ENCODE measurements around the gene MTA3.
"Not testable (repeated sequence)": the region's sequence is repeated elsewhere in the genome, so short reads cannot be mapped to it uniquely, and the experiment has no call there.

MTA3 gene

GRCh38 chr2:42568401-42569115 lies at the start of gene MTA3:
TSS of gene MTA3 (plus strand) at chr2:42568632. CDS start at chr2:42568746, 114 bp downstream.
- in situ Hi-C loops (cut with MboI; ENCODE audit: low sequenced_read_pairs): no loop called here

GRCh38 chr2:42519624-42520023 lies 48.8 kb upstream of the MTA3 start:
- in situ Hi-C loops (cut with MboI; ENCODE audit: low sequenced_read_pairs): no loop called here

GRCh38 chr2:42522035-42522434 lies 46.4 kb upstream of the MTA3 start:
- in situ Hi-C loops (cut with MboI; ENCODE audit: low sequenced_read_pairs): no loop called here

- in situ Hi-C loops (cut with MboI; ENCODE audit: low sequenced_read_pairs): no loop called here
Observed at GRCh38 chr2:42523341-42523740, 45.1 kb upstream of the MTA3 start.

- in situ Hi-C loops (cut with MboI; ENCODE audit: low sequenced_read_pairs): no loop called here
Observed at GRCh38 chr2:42532397-42532796, 36.0 kb upstream of the MTA3 start.

- in situ Hi-C loops (cut with MboI; ENCODE audit: low sequenced_read_pairs): no loop called here
Observed at GRCh38 chr2:42537493-42537892, 30.9 kb upstream of the MTA3 start.

- in situ Hi-C loops (cut with MboI; ENCODE audit: low sequenced_read_pairs): no loop called here
Observed at GRCh38 chr2:42542871-42543270, 25.6 kb upstream of the MTA3 start.

GRCh38 chr2:42545023-42545721 lies 23.3 kb upstream of the MTA3 start:
- in situ Hi-C loops (cut with MboI; ENCODE audit: low sequenced_read_pairs): no loop called here

- in situ Hi-C loops (cut with MboI; ENCODE audit: low sequenced_read_pairs): no loop called here
Observed at GRCh38 chr2:42545841-42546390, 22.5 kb upstream of the MTA3 start.

- in situ Hi-C loops (cut with MboI; ENCODE audit: low sequenced_read_pairs): no loop called here
Observed at GRCh38 chr2:42547014-42547413, 21.4 kb upstream of the MTA3 start.

- in situ Hi-C loops (cut with MboI; ENCODE audit: low sequenced_read_pairs): no loop called here
Observed at GRCh38 chr2:42547446-42548295, 20.8 kb upstream of the MTA3 start.

- in situ Hi-C loops (cut with MboI; ENCODE audit: low sequenced_read_pairs): no loop called here
Observed at GRCh38 chr2:42550870-42551269, 17.6 kb upstream of the MTA3 start.

GRCh38 chr2:42554392-42554791 lies 14.0 kb upstream of the MTA3 start:
- in situ Hi-C loops (cut with MboI; ENCODE audit: low sequenced_read_pairs): no loop called here

GRCh38 chr2:42556315-42556890 lies 12.0 kb upstream of the MTA3 start:
- in situ Hi-C loops (cut with MboI; ENCODE audit: low sequenced_read_pairs): no loop called here

- in situ Hi-C loops (cut with MboI; ENCODE audit: low sequenced_read_pairs): no loop called here
Observed at GRCh38 chr2:42557306-42557705, 11.1 kb upstream of the MTA3 start.

GRCh38 chr2:42558827-42559226 lies 9.6 kb upstream of the MTA3 start:
- in situ Hi-C loops (cut with MboI; ENCODE audit: low sequenced_read_pairs): no loop called here

- in situ Hi-C loops (cut with MboI; ENCODE audit: low sequenced_read_pairs): not testable (repeated sequence)
Observed at GRCh38 chr2:42560133-42560532, 8.3 kb upstream of the MTA3 start.

GRCh38 chr2:42560899-42561298 lies 7.5 kb upstream of the MTA3 start:
- in situ Hi-C loops (cut with MboI; ENCODE audit: low sequenced_read_pairs): no loop called here

GRCh38 chr2:42562474-42563144 lies 5.8 kb upstream of the MTA3 start:
- in situ Hi-C loops (cut with MboI; ENCODE audit: low sequenced_read_pairs): no loop called here

- in situ Hi-C loops (cut with MboI; ENCODE audit: low sequenced_read_pairs): no loop called here
Observed at GRCh38 chr2:42566025-42566424, 2.4 kb upstream of the MTA3 start.

Measured in hTERT RPE-1 (cell line).